ENCODE measurements around the gene CD200.

DNA sequence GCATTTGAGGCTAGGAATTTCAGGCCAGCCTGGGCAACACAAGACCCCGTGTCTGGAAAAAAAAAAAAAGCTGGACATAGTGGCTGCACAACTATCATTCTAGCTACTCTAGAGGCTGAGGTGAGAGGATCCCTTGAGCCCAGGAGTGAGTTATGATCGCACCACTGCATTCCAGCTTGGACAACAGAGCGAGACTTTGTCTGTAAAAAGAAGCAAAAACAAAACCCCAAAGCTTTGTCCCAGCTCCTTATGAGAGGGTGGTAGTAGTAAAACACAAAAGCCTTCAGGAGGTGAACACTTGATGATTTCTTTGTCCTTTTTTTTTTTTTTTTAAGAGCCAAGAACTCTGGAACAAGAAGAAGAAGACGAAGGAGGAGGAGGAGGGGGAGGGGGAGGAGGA is 1.1 kb upstream of the CD200 start:
- TF ChIP-seq, protein P1, sequence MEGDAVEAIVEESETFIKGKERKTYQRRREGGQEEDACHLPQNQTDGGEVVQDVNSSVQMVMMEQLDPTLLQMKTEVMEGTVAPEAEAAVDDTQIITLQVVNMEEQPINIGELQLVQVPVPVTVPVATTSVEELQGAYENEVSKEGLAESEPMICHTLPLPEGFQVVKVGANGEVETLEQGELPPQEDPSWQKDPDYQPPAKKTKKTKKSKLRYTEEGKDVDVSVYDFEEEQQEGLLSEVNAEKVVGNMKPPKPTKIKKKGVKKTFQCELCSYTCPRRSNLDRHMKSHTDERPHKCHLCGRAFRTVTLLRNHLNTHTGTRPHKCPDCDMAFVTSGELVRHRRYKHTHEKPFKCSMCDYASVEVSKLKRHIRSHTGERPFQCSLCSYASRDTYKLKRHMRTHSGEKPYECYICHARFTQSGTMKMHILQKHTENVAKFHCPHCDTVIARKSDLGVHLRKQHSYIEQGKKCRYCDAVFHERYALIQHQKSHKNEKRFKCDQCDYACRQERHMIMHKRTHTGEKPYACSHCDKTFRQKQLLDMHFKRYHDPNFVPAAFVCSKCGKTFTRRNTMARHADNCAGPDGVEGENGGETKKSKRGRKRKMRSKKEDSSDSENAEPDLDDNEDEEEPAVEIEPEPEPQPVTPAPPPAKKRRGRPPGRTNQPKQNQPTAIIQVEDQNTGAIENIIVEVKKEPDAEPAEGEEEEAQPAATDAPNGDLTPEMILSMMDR (conservative IDR thresholded peaks at IDR 0.05; ENCODE audit: low read depth, low read length): no peak
- no peak for TF ChIP-seq EZH2 (IDR thresholded peaks at IDR 0.05; ENCODE audit: low read length, unreplicated experiment)
- TF ChIP-seq EZH2phosphoT487 (IDR thresholded peaks at IDR 0.05; ENCODE audit: borderline replicate concordance, low read length): no peak

All from PC-3 (cell line).